ENCODE results near the gene BABAM2. TPM values are rescaled to one million over a fixed set of nuclear protein-coding genes. Genes with fewer than 3 reads are reported as not detected.

Gene BABAM2
- total RNA-seq, 1 donor = 42.0 TPM

DNA sequence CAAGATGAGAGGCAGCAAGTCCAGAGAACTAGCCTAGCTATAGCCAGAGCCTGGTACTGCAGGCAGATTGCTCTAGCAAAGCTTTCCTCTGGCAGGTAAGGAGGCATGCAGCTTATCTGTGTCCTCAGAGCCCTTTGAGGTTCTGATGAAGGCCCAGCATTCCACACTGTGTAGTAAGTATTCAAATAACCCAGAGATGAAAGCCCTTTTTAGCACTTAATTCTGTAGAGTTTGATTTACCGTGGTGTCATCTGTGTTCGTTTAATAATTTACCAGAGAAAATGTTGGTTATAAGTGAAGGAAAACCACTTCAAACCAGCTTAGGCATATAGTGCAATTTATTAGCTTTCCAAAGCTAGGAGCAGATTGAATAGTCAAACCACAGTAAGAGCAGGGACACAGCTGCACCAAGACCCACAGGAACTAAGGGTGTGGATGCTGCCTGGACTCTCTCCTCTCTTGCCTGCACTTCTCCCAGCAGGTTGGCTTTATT, 226.6 kb downstream of the BABAM2 start:
- H2AFZ ChIP-seq (ENCODE audit: low read length) = no peak overlapping the region
- H3K9me3 ChIP-seq (ENCODE audit: low read depth, low read length) = no peaks in the 10 kb centered on the region
- H3K27me3 ChIP-seq (ENCODE audit: insufficient read depth, low read length) = no peaks in the 10 kb centered on the region
- H3K27ac ChIP-seq (ENCODE audit: low read depth, low read length) = no peak overlapping the region
- no peaks in the 10 kb centered on the region for H3K36me3 ChIP-seq (ENCODE audit: insufficient read depth, low read length)
- TF ChIP-seq, protein P1, sequence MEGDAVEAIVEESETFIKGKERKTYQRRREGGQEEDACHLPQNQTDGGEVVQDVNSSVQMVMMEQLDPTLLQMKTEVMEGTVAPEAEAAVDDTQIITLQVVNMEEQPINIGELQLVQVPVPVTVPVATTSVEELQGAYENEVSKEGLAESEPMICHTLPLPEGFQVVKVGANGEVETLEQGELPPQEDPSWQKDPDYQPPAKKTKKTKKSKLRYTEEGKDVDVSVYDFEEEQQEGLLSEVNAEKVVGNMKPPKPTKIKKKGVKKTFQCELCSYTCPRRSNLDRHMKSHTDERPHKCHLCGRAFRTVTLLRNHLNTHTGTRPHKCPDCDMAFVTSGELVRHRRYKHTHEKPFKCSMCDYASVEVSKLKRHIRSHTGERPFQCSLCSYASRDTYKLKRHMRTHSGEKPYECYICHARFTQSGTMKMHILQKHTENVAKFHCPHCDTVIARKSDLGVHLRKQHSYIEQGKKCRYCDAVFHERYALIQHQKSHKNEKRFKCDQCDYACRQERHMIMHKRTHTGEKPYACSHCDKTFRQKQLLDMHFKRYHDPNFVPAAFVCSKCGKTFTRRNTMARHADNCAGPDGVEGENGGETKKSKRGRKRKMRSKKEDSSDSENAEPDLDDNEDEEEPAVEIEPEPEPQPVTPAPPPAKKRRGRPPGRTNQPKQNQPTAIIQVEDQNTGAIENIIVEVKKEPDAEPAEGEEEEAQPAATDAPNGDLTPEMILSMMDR (IDR thresholded peaks at IDR 0.05; ENCODE audit: extremely low read depth, low read depth, low read length) = no peak
- DNase-seq (ENCODE audit: insufficient read length, low spot score, missing footprints) = no peak
- no peak overlapping the region for H3K4me2 ChIP-seq (ENCODE audit: insufficient read depth, low read length)
- no peak overlapping the region for H3K4me3 ChIP-seq (ENCODE audit: insufficient read depth, low read length)
- H3K79me2 ChIP-seq (ENCODE audit: insufficient read depth, low read length) = no peaks in the 10 kb centered on the region
- H4K20me1 ChIP-seq (ENCODE audit: insufficient read depth, low read length) = no peaks in the 10 kb centered on the region
- H3K4me1 ChIP-seq (ENCODE audit: insufficient read depth, low read length) = peaks cover 4% of the 10 kb centered on the region

DNA sequence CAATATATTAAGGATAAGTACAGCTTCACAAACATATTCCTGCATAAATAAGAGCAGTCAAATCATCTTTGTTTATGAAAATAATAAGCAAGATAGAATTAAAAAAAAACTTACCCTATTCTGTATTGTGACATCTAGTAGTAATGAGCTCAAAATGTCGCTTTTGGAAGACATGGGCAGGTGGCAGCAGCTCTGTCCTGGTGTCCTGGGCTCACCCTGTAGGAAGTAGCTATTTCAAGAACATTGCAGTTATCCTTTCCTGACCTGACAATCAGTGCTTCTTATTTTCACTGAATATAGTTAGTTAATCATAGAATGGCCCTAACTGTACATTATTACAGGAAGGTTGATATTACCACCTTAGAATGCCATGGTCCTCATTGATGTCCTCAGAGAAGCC, 229.1 kb downstream of the BABAM2 start:
- H3K27me3 ChIP-seq (ENCODE audit: insufficient read depth, low read length) = no peaks in the 10 kb centered on the region
- H3K4me3 ChIP-seq (ENCODE audit: insufficient read depth, low read length) = no peak overlapping the region
- peak; percentile 26 for DNase-seq (ENCODE audit: insufficient read length, low spot score, missing footprints)
- H3K9me3 ChIP-seq (ENCODE audit: low read depth, low read length) = no peaks in the 10 kb centered on the region
- H3K79me2 ChIP-seq (ENCODE audit: insufficient read depth, low read length) = no peaks in the 10 kb centered on the region
- no peak overlapping the region for H3K4me2 ChIP-seq (ENCODE audit: insufficient read depth, low read length)
- TF ChIP-seq, protein P1 (IDR thresholded peaks at IDR 0.05; ENCODE audit: extremely low read depth, low read depth, low read length) = no peak
- H2AFZ ChIP-seq (ENCODE audit: low read length) = no peak overlapping the region
- no peak overlapping the region for H3K27ac ChIP-seq (ENCODE audit: low read depth, low read length)
- H3K4me1 ChIP-seq (ENCODE audit: insufficient read depth, low read length) = peaks cover 19% of the 10 kb centered on the region
- H4K20me1 ChIP-seq (ENCODE audit: insufficient read depth, low read length) = no peaks in the 10 kb centered on the region
- H3K36me3 ChIP-seq (ENCODE audit: insufficient read depth, low read length) = no peaks in the 10 kb centered on the region

DNA sequence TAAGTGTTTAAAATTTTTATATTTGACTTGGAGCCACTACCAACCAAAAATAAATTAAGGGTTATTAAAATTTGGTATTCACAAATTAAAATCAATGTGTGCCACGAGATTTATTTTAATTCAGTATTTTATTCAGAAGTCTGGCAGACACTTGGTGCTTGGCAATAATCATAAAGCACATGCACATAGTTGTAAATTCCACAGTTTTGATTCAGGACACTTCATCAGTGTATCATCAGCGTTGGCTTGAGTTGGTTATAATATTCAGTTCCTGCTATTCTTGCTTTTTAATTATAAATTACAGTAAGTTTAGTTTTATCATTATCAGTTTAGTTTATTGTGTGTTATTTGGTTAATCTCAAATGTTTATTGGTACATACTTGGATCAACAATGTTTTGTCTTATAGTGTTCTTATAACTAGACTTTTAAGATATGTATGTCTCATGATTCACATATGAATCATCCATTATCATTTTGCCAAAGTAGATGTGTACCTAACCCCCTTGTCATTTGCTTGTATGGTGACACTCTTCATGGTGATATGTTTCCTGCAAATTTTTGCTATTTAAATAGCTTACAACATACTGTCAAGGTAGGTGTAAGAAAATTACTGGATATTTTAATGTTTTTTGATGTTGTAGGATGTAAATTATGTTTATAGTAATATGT, 237.9 kb downstream of the BABAM2 start:
- TF ChIP-seq, protein P1 (IDR thresholded peaks at IDR 0.05; ENCODE audit: extremely low read depth, low read depth, low read length) = no peak
- H3K4me2 ChIP-seq (ENCODE audit: insufficient read depth, low read length) = peak overlapping the region; percentile 18
- no peaks in the 10 kb centered on the region for H4K20me1 ChIP-seq (ENCODE audit: insufficient read depth, low read length)
- no peaks in the 10 kb centered on the region for H3K9me3 ChIP-seq (ENCODE audit: low read depth, low read length)
- H3K4me1 ChIP-seq (ENCODE audit: insufficient read depth, low read length) = peaks cover 47% of the 10 kb centered on the region
- H3K4me3 ChIP-seq (ENCODE audit: insufficient read depth, low read length) = no peak overlapping the region
- no peaks in the 10 kb centered on the region for H3K36me3 ChIP-seq (ENCODE audit: insufficient read depth, low read length)
- no peaks in the 10 kb centered on the region for H3K79me2 ChIP-seq (ENCODE audit: insufficient read depth, low read length)
- no peak overlapping the region for H2AFZ ChIP-seq (ENCODE audit: low read length)
- peak overlapping the region; percentile 82 for H3K27ac ChIP-seq (ENCODE audit: low read depth, low read length)
- DNase-seq (ENCODE audit: insufficient read length, low spot score, missing footprints) = peak; percentile 80
- no peaks in the 10 kb centered on the region for H3K27me3 ChIP-seq (ENCODE audit: insufficient read depth, low read length)

DNA sequence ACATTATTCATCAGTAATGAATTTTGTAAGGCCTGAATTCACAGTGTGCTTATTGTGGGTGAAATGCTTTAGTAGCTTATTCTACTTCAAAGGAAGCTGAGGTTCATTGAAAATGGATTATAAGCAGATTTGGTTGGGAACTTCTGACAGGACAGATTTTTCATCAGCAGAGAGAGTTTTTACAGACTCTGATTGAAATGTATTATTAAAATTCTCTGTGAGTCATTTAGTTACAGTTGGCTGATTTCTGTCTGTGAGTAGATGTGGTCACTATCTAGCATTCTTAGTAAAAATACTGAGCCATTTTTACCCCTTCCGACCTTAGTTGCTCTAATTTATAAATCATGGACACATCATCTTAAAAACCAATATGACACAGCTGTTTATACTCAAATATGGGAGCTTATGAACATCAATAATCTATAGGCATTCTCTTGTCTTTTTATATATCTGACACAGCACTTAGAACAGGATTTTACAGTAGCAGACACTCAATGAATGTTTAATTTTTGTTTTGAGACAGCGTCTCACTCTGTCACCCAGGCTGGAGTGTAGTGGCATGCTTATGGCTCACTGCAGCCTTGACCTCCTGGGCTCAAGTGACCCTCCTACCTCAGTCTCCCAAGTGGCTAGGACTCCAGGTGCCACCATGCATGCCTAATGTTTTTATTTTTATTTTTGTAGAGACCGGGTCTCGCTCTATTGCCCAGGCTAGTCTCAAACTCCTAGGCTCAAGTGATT, 239.6 kb downstream of the BABAM2 start:
- Histone ChIP-seq H3K27ac (ENCODE audit: low read depth, low read length) (peak overlapping the region; percentile 82), H3K36me3 (ENCODE audit: insufficient read depth, low read length) (no peaks in the 10 kb centered on the region), H3K79me2 (ENCODE audit: insufficient read depth, low read length) (no peaks in the 10 kb centered on the region), H3K4me1 (ENCODE audit: insufficient read depth, low read length) (peaks cover 33% of the 10 kb centered on the region), H3K27me3 (ENCODE audit: insufficient read depth, low read length) (no peaks in the 10 kb centered on the region), H2AFZ (ENCODE audit: low read length) (no peak overlapping the region), H3K4me2 (ENCODE audit: insufficient read depth, low read length) (peak overlapping the region; percentile 51), H4K20me1 (ENCODE audit: insufficient read depth, low read length) (no peaks in the 10 kb centered on the region), H3K9me3 (ENCODE audit: low read depth, low read length) (no peaks in the 10 kb centered on the region), H3K4me3 (ENCODE audit: insufficient read depth, low read length) (no peak overlapping the region)
- DNase-seq (ENCODE audit: insufficient read length, low spot score, missing footprints) = peak; percentile 85
- TF ChIP-seq, protein P1 (IDR thresholded peaks at IDR 0.05; ENCODE audit: extremely low read depth, low read depth, low read length) = no peak

Data from osteoblast (primary cell).